Hematopoietic multipotent progenitor cell treated with erythropoietin and hydrocortisone succinate and interleukin-3 and kit ligand, for 8 days (in vitro differentiated cells): ENCODE measurements around the gene ZDHHC15.
"Not testable (repeated sequence)": the region's sequence is repeated elsewhere in the genome, so short reads cannot be mapped to it uniquely, and the experiment has no call there.

Experiments
- DNase-seq: peaks from one replicate; pipeline ENCODE4 v3.0.0-alpha.2; 2015

The ZDHHC15 gene, protein sequence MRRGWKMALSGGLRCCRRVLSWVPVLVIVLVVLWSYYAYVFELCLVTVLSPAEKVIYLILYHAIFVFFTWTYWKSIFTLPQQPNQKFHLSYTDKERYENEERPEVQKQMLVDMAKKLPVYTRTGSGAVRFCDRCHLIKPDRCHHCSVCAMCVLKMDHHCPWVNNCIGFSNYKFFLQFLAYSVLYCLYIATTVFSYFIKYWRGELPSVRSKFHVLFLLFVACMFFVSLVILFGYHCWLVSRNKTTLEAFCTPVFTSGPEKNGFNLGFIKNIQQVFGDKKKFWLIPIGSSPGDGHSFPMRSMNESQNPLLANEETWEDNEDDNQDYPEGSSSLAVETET

DNA sequence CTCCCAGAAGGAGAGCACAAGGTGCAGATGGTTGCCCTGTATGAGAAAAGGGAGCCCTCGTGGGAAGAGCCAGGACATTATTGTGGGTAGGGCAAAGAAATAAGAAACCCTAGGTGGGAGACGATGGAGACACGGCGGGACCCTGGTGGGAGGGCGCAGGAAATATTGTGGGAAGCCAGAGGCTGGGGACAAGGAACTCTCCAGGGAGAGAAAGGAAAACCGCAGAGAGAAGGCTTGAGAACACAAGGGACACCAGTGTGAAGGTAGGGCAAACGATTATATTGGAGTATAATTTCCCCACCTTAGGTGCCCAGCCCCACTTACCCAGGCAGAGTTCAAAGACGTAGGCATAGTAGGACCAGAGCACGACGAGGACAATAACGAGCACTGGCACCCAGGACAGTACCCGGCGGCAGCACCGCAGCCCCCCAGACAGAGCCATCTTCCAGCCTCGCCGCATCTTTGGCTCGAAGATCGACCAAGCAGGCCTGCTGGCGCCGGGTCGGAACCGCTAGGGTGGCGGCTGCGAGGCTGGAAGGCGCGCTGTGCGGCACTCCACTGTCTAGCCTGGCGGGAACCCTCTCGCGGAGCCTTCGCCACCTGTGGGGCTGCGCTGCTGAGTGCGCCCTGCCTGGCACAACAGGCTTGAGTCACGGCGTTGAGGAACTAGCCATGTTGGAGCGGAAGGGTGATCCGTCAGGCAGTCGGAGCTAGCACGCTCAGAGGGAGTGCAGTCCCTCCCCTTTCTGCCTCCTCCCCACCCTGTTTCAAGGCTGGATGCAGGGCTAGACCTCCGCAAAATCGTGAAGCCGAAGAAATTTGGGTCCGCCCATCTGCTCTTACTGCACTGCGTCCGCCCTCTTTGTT lies at the start of gene ZDHHC15:
ZDHHC15 (minus strand) TSS at position 473 of the 867 bp plus-strand sequence; CDS start at position 460, 13 bp downstream.
- peak; percentile 6 for DNase-seq

DNA sequence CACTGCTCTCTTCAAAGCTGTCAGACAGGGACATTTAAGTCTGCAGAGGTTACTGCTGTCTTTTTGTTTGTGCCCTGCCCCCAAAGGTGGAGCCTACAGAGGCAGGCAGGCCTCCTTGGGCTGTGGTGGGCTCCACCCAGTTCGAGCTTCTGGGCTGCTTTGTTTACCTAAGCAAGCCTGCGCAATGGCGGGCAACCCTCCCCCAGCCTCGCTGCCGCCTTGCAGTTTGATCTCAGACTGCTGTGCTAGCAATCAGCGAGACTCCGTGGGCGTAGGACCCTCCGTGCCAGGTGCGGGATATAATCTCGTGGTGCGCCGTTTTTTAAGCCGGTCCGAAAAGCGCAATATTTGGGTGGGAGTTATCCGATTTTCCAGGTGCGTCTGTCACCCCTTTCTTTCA lies 37.7 kb upstream of the ZDHHC15 start:
- DNase-seq, result not testable (repeated sequence)

DNA sequence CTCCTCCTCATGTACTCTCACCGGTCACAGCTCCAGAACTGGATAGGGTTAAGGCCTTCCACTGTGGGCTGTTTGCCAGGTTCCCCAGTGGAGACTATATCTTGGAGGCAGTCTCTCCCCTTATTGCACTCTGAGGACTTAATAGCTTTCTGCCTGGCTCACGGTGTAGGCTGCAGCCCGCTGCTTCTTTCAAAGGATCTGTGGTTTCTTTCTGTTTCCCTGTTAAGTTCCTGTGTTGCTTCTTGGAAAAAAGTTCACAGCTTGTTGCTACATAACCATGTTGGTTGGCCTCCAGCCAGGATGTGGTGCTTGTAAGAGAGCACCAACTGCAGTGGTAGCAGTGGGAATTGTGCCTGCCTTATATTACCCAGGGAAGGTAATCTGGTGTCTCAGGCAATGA lies 24.9 kb upstream of the ZDHHC15 start:
- DNase-seq, result peak; percentile 4

DNA sequence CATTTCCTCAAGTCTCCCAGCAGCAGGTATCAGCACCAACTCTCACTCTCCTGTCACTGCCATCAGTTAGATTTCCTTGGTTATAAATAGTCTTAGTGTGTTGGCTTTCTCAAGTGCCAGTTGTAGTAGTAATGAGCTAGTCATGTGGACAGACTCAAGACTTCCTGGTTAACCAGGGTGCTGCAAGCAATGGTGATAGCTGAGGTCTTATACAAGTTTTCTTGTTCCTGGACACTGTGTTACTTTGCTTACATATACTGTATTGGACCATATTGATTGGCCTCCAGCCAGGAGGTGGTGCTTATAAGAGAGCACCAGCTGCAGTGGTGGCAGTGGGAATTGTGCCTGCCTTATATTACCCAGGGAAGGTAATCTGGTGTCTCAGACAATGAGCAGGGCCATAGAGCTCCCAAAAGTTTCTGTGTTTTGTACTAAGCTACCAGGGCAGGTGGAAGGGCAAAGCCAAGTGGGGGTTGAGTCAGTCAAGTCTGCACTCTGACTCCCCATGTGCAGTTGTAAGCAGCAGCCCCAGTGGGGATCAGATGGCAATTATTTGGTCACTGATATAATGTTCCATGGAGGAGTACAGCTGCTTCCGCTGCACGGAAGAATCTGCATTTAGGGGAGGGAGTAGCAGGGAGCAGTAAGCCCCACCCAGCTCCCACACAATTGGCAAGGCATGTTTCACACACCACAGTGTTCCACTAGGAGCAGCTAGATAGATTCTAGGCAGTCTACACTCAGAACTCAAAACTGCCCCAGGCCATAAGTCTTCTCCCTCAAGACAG lies 24.1 kb upstream of the ZDHHC15 start:
- DNase-seq, result no peak

DNA sequence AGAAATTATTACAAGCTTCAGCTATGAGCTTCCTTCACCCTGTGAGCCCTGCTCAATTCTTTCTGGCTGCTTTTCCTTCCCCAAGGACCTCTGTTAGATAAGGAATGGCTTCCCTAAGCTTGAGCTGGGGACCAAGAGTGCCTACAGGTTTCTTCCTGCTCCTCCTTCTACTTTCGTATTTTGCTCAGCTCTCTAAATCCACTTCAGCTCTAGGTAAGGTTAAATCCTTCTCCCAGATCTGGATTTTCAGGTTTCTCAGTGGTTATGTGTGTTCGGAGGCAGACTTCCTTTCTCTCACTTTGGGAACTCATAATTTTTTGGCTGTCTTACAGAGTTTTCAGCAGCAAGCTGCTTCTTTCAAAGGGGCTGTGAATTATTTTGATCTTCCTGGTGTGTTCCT lies 21.9 kb upstream of the ZDHHC15 start:
- DNase-seq, result no peak

DNA sequence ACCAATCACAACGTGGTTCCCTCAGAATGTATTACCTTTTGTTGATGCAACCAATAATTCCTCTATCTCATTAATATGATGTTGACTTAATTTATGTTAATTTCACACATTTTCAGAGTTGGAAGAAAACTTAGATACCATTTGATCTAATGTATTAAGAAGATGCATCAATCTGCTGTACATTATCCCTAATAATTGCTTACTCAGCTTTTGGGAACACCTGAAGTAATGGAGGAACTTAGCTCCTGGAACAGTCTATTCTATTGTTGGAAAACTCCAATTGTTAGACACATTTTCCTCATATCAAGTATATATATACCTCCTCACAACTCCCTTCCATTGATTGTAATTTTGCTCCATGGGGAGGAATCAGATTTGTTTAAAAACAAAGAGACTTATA lies 38.9 kb downstream of the ZDHHC15 start:
- DNase-seq, result no peak

DNA sequence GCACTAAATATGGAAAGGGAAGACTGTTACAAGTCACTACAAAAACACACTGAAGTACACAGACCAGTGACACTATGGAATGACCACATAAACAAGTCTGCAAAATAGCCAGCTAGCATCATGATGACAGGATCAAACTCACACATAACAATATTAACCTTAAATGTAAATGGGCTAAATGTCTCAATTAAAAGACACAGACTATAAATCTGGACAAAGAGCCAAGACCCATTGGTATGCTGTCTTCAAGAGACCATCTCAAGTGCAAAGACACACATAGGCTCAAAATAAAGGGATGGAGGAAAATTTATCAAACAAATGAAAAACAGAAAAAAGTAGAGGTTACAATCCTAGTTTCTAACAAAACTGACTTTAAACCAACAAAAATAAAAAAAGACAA lies 61.1 kb downstream of the ZDHHC15 start:
- DNase-seq, result not testable (repeated sequence)

DNA sequence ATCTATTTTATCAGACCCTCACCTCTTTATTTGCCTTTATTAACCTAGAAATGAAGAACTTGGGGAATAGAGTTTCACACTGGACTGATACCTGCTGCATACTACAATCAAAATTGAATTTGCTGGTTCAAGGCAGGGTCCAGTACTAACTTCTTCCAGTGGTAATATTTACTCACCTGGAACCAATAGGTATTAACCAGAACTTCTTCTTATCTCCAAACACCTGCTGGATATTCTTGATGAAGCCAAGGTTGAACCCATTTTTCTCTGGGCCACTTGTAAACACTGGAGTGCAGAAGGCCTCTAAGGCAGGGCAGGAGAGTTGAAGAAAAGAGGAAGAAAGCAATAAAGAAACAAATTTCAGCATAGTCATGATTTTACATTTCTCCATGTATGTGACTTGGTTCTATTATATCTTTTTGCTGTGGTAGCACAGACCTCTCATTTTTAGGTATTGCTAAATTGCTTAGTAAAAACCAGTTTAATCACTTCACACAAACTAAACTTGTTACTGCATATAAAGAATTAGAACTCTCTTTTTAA lies 101.1 kb downstream of the ZDHHC15 start:
- DNase-seq, result no peak

DNA sequence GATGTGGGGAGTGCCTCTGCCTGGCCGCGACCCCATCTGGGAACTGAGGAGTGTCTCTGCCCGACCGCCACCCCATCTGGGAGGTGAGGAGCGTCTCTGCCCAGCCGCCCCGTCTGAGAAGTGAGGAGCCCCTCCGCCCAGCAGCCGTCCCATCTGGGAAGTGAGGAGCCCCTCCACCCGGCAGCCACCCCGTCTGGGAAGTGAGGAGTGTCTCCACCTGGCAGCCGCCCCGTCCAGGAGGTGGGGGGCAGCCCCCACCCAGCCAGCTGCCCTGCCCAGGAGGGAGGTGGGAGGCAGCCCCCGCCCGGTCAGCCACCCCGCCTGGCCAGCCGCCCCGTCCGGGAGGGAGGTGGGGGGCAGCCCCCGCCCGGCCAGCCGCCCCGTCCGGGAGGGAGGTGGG lies 115.7 kb downstream of the ZDHHC15 start:
- not testable (repeated sequence) for DNase-seq

DNA sequence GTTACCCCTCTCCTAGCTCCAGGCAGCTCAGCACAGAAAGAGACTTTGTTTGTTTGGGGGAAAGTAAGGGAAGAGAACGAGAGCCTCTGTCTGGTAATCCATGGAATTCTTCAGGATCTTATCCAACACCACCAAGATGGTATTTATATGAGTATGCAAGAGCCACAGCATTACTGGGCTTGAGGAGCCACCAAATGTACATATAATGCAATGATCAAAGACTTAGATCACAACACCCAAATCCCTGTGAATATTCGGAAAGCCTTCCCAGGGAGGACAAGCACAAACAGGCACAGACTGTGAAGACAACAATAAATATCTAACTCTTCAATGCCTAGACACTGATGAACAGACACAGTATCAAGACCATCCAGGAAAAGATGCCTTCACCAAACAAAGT lies 132.4 kb downstream of the ZDHHC15 start:
- DNase-seq, result no peak

DNA sequence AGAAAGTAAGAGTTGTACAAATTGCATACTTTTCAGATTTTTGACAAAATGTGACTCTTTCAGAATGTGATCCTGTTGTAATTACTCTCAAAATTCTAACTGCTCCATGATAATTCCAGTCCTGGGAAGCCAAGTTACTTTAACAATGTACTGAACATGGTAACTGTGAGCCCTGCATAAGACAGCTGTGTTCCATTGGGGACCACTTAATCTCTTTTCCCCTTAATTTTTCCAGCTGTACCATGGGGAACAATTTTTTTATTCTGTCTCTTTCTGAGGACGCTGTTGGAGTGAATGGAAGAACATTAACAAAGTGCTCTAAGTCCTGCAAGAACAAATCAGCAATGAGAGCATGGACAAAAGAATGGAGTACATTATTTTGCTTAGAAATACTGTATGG lies 153.1 kb downstream of the ZDHHC15 start:
- DNase-seq, result no peak

DNA sequence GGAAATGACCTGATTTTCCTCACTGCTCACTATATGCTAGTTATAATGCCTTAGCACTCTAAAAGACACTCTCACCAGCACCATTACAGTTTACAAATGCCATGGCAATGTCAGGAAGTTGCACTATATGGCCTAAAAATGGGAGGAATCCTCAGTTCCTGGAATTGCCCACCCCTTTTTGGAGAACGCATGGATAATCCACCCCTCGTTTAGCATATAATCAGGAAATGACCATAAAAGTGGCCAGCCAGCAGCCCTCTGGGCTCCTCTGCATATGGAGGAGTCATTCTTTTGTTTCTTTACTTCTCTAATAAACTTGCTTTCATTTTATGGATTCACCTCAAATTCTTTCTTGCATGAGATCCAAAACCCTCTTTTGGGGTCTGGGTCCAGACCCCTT lies 156.0 kb downstream of the ZDHHC15 start:
- DNase-seq, result no peak

DNA sequence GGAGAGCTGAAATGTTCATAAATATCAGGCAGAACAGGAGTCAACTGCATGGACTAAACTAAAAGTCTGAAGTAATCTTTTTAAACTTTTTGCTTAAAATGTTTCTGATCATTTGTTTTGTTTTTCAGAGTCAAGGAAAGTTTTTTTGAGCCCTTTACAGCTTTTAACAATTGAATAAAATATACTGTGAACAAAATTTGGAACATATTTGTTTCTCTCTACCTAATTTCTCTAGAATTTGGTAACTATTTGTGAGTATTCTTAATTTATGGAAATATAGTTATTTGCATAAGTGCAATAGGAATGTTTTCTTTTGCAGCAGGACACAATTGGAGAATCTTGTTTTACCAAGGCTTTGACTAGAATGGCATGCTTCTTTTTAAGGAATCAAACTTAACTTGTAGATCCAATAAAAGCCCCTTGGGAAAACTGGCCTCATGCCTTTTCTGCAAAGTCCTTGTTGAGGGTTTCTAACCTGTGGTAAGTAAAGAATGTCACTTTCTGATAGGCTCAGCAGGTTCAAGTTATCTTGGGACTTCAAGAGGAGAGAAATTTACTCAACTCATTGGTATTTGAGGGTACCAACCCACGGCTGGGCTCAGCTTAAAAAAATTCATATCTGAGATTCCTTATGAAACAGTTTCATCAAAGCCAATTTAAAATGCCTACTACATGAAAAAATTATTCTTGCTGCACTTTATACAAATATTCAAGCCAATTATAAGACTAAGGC lies 157.4 kb downstream of the ZDHHC15 start:
- DNase-seq, result no peak

DNA sequence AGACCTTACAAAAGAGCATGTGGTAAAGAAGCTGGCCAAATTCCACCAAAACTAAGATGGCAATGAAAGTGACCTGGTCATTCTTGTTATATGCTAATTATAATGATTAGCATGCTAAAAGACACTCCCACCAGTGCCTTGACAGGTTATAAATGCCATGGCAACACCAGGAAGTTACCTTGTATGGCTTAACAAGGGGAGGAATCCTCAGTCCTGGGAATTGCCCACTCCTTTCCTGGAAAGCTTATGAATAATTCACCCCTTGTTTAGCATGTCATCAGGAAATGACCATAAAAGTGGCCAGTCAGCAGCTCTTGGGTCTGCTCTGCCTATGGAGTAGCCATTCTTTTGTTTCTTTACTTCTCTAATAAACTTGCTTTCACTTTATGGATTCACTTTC lies 161.0 kb downstream of the ZDHHC15 start:
- DNase-seq, result no peak

DNA sequence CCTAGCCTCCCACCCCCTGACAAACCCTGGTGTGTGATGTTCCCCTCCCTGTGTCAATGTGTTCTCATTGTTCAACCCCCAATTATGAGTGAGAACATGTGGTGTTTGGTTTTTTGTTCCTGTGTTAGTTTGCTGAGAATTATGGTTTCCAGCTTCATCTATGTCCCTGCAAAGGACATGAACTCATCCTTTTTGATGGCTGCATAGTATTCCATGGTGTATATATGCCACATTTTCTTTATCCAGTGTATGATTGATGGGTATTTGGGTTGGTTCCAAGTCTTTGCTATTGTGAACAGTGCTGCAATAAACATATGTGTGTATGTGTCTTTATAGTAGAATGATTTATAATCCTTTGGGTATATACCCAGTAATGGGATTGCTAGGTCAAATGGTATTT lies 174.2 kb downstream of the ZDHHC15 start:
- DNase-seq, result not testable (repeated sequence)

DNA sequence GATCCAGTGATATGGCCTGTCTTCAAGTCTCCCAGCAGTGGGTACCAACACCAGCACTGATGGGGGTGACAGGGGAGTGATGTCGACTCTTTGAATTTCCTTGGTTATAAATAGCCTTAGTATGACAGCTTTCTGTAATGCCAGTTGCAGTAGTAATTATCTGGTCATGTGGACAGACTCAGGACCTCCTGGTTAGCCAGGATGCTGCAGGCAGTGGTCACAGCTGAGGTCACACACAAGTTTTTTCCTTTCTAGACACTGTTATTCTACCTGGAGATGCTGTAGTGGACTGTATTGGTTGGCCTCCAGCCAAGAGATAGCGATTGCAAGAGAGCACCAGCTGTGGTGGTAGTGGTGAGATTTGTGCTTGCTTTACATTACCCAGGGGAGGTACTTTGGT lies 185.3 kb downstream of the ZDHHC15 start:
- DNase-seq, result no peak

DNA sequence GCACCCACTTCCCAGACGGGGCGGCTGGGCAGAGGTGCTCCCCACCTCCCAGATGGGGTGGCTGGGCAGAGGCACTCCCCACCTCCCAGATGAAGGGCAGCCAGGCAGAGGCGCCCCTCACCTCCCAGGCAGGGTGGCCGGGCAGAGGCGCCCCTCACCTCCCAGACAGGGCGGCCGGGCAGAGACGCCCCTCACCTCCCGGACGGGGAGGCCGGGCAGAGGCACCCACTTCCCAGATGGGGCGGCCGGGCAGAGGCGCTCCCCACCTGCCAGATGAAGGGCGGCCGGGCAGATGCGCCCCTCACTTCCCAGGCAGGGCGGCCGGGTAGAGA lies 187.7 kb downstream of the ZDHHC15 start:
- DNase-seq, result no peak

DNA sequence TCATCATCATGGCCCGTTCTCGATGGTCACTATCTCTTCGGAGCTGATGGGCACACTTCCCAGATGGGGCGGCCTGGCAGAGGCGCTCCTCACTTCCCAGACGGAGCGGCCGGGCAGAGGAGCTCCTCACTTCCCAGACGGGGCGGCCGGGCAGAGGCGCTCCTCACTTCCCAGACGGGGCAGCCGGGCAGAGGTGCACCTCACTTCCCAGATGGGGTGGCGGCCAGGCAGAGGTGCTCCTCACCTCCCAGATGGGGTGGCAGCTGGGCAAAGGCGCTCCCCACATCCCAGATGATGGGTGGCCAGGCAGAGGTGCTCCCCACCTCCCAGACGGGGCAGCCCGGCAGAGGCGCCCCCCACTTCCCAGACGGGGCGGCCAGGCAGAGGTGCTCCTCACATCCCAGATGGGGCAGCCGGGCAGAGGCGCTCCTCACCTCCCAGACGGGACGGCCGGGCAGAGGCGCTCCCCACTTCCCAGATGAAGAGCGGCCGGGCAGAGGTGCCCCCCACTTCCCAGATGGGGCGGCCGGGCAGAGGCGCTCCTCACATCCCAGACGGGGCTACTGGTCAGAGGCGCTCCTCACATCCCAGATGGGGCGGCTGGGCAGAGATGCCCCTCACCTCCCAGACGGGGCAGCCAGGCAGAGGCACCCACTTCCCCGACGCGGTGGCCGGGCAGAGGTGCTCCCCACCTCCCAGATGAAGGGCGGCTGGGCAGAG lies 188.3 kb downstream of the ZDHHC15 start:
- not testable (repeated sequence) for DNase-seq

DNA sequence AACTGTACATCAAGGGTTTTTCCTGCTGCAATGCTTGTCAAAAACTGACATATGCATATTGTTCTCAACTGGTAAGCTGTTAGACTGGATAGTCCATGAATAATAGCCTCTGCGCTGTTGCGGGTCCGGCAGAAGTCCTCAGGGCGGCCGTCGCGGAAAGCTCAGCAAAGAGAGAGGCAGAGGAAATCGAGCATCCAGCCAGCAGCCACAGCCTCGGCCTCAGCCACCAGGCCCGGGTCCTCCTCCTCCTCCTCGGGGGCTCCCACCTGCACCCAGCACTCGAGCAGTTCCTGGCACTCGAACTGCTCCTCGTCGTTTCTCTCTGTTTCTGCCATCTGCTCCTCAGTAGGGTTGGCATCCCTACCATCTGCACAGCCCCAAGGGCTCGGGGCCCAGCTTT lies 195.2 kb downstream of the ZDHHC15 start:
- DNase-seq, result no peak
